Small intestine (tissue), 7 donors: ENCODE data around the gene CTNNA3. TPM values are rescaled to one million over a fixed set of nuclear protein-coding genes. Genes with fewer than 3 reads are reported as not detected.
"Not testable (repeated sequence)": the region's sequence is repeated elsewhere in the genome, so short reads cannot be mapped to it uniquely, and the experiment has no call there.

ENCODE experiments used
- DNase-seq, 2 donors: peaks; one replicate each; pipeline versions ENCODE4 v3.0.0 to v3.0.0-alpha.2; 2013
- FAIRE-seq: peaks from 2 replicates; lab custom pipeline; 2012; peaks lifted over from hg19 to GRCh38; lab: Jason Lieb, UNC
- H3K27ac ChIP-seq, 3 donors: one replicate each; pipeline ENCODE4 v1.5.1; 2013; ENCODE audit warnings: low read length in 2 of 3, mild to moderate bottlenecking in 2 of 3, control low read depth in 1 of 3, inconsistent platforms in 1 of 3, low read depth in 1 of 3, moderate library complexity in 1 of 3
- H3K27me3 ChIP-seq, 3 donors: one replicate each; pipeline ENCODE4 v1.6.1; 2013; ENCODE audit warnings: low read length in 3 of 3, inconsistent platforms in 1 of 3; ENCODE audit not compliant: control insufficient read depth in 3 of 3, insufficient read depth in 3 of 3
- H3K36me3 ChIP-seq, 3 donors: one replicate each; pipeline ENCODE4 v1.6.1; 2013; ENCODE audit warnings: low read length in 3 of 3, inconsistent platforms in 1 of 3, low read depth in 1 of 3, mild to moderate bottlenecking in 1 of 3, moderate library complexity in 1 of 3; ENCODE audit not compliant: control insufficient read depth in 3 of 3, insufficient read depth in 2 of 3
- H3K4me1 ChIP-seq, 3 donors: one replicate each; pipeline ENCODE4 v1.6.1; 2013; ENCODE audit warnings: low read length in 2 of 3, inconsistent platforms in 1 of 3, low read depth in 1 of 3, mild to moderate bottlenecking in 1 of 3, moderate library complexity in 1 of 3; ENCODE audit not compliant: control insufficient read depth in 3 of 3, insufficient read depth in 2 of 3
- H3K4me3 ChIP-seq, 3 donors: one replicate each; pipeline ENCODE4 v1.5.1; 2013; ENCODE audit warnings: low read length in 3 of 3, control low read depth in 1 of 3, inconsistent platforms in 1 of 3, low read depth in 1 of 3, mild to moderate bottlenecking in 1 of 3, moderate library complexity in 1 of 3
- H3K9me3 ChIP-seq, 2 donors: one replicate each; pipeline ENCODE4 v1.6.1; 2013; ENCODE audit warnings: low read depth in 1 of 2, low read length in 1 of 2; ENCODE audit not compliant: control insufficient read depth in 2 of 2, insufficient read depth in 1 of 2
- WGBS, 3 donors: extraction: QIAGEN DNeasy Blood & Tissue Kit; methylation state at CpG; one replicate each; pipeline ENCODE4 v1.1.7; 2013; 5-methylcytosine and 5-hydroxymethylcytosine counted together
- polyA plus RNA-seq, 4 donors: library from polyadenylated mRNA; stranded (reverse) in 3 of 4; unstranded in 1 of 4; fragments of 200-250 nt in 3 of 4; fragments of 120-200 nt in 1 of 4; gene quantifications; one replicate each; pipeline versions ENCODE4 v1.2.1 to v1.2.3, GENCODE V29; 2013
- donor health status: healthy with polysubstance abuse.
- donor health status: control.
- donor health status: control.
- donor health status: Bipolar disorder and iron deficiency.
- donor health status: healthy.

The CTNNA3 gene
- polyA plus RNA-seq, 4 donors: 0.24 to 0.38 TPM; not detected in 2

DNA sequence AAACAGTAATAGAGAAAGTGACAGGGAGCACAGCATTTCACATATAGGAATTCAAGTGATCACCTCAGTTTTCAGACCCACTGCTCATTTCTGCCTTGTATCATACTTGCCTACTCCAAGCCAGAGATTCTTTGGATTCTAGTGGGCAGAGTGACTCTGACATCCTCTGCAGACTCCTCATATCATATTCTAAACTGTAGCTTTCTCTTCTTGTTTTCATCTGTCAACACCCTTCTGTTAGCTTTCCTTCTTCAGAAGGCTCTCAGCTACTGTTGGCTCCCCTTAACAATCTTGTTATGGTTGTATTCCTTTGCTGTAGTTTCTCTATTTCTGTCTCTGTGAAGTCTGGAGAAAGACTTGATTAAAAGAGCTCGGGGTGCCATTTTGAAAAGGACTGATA is 120.5 kb downstream of the CTNNA3 start:
- WGBS, 3 donors: 58 to 69% (median 64%) methylated on average over 1 of the region's 1 CpG
- H3K27me3 ChIP-seq: no peaks in the 10 kb centered on the region
- no peak for FAIRE-seq

DNA sequence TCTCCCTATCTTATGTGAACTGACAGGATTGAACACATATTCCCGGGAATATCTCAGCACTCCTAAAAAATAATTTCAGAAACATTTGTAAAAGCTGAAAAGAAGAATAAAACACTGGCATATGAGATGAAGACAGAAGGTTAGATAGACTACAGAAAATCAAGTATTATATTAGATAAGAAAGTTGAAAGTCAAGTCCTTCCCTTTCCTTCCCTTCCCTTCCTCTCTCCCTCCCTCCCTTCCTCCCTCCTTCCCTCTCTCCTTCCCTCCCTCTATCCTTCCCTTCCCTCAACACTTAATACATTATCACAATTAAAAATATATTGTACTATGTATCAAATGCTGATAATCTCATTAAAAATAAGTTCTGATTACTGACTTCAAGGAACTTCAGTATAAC is 122.5 kb downstream of the CTNNA3 start:
- Histone ChIP-seq H3K27ac (no peak overlapping the region), H3K4me1 (no peaks in the 10 kb centered on the region), H3K36me3 (no peaks in the 10 kb centered on the region), H3K4me3 (no peak overlapping the region), H3K9me3 (no peaks in the 10 kb centered on the region), H3K27me3 (no peaks in the 10 kb centered on the region)
- WGBS, 3 donors: 77 to 89% (median 87%) methylated on average over 1 of the region's 1 CpG
- DNase-seq (no peak), FAIRE-seq (no peak)

More for the DNA sequence above, 120.5 kb downstream of the CTNNA3 start:
- Histone ChIP-seq H3K27ac (no peak overlapping the region), H3K4me3 (no peak overlapping the region), H3K36me3 (no peaks in the 10 kb centered on the region), H3K4me1 (no peaks in the 10 kb centered on the region), H3K9me3 (no peaks in the 10 kb centered on the region)
- no peak for DNase-seq

GRCh38 chr10:67571503-67571902 is 124.5 kb downstream of the CTNNA3 start:
- Histone ChIP-seq H3K9me3 (no peaks in the 10 kb centered on the region), H3K4me3 (no peak overlapping the region), H3K4me1 (no peaks in the 10 kb centered on the region), H3K36me3 (no peaks in the 10 kb centered on the region), H3K27me3 (no peaks in the 10 kb centered on the region), H3K27ac (no peak overlapping the region)
- no peak for FAIRE-seq
- no peak for DNase-seq
- 84 to 92% (median 86%) methylated on average over 5 of the region's 5 CpGs for WGBS, 3 donors

GRCh38 chr10:67558311-67558710 is 137.7 kb downstream of the CTNNA3 start:
- not testable (repeated sequence) for H3K4me3 ChIP-seq, H3K4me1 ChIP-seq, H3K36me3 ChIP-seq, FAIRE-seq, H3K9me3 ChIP-seq, H3K27ac ChIP-seq, H3K27me3 ChIP-seq, DNase-seq
- WGBS, 3 donors: 93 to 95% (median 94%) methylated on average over 14 of the region's 14 CpGs

DNA sequence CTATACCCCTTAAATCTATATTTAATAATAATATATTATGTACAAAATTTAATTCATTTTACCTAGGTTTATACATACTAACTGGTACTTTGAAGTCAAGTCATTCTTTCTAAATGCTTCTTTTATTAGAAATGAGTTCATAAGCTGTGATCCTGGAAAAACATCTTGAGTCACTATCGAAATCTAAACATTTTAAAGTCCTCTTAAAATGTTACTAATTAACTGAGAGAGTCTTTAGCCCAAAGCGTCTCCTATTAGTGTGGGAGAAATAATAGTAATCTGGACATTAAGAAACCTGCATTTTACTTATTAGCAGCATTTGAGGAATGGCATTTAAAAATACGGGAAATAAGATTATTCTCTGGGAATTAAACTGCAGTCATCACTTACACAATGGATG is 142.7 kb downstream of the CTNNA3 start:
- Histone ChIP-seq H3K27ac (no peak overlapping the region), H3K36me3 (no peaks in the 10 kb centered on the region), H3K27me3 (no peaks in the 10 kb centered on the region), H3K4me3 (no peak overlapping the region), H3K9me3 (peaks cover 0 to 3% of the 10 kb centered on the region in 2 donors), H3K4me1 (no peaks in the 10 kb centered on the region)
- DNase-seq: no peak
- 63 to 73% (median 71%) methylated on average over 3 of the region's 3 CpGs for WGBS, 3 donors
- no peak for FAIRE-seq

- no peak for DNase-seq
These were observed 145.1 kb downstream of the CTNNA3 start for GRCh38 chr10:67550838-67551402.

DNA sequence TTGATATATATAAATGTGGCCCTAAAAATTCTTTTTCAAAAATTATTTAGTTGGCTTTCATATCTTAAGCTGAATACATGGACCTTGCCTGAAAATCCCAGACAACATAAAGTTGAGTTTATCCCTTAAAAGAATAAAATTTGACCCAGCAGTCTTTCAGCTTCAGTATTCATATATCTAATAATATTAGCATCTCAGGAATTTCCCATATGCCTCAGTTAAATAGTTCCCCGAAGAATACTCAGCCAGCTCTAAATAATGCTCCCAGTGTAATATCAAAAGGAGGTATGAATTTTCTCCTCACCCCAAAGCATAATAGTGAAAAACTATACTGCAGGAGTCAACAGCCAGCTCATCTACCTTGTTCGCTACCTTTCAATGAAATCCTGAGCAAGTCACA is 145.9 kb downstream of the CTNNA3 start:
- FAIRE-seq (no peak), DNase-seq (no peak)
- Histone ChIP-seq H3K27me3 (no peaks in the 10 kb centered on the region), H3K27ac (no peak overlapping the region), H3K4me3 (no peak overlapping the region), H3K36me3 (no peaks in the 10 kb centered on the region), H3K9me3 (peaks cover 0 to 3% of the 10 kb centered on the region in 2 donors), H3K4me1 (no peaks in the 10 kb centered on the region)
- 76 to 90% (median 86%) methylated on average over 2 of the region's 2 CpGs for WGBS, 3 donors

More at GRCh38 chr10:67550838-67551402, 145.1 kb downstream of the CTNNA3 start:
- Histone ChIP-seq H3K4me3 (no peak overlapping the region), H3K27me3 (no peaks in the 10 kb centered on the region), H3K4me1 (no peaks in the 10 kb centered on the region), H3K36me3 (no peaks in the 10 kb centered on the region), H3K27ac (no peak overlapping the region), H3K9me3 (peaks cover 0 to 3% of the 10 kb centered on the region in 2 donors)
- no peak for FAIRE-seq
- WGBS, 3 donors: 76 to 84% (median 77%) methylated on average over 16 of the region's 16 CpGs

DNA sequence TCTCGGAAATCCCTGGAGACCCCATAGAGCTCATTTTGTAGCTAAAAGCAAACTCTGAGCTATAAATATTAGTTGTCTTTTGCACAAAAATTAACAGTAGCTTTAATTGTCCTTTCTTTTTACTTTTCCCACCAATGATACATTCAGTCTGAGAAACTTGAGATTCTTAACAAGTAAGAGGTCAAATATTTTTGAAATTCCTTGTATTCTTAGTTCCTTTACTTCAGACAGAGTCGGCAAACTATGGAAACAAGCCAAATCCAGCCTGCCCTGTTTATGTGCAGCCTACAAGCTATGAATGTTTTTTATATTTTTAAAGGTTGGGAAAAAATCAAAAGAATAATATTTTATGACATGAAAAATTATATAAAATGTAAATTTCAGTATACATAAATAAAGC is 146.6 kb downstream of the CTNNA3 start:
- no peak for FAIRE-seq
- Histone ChIP-seq H3K27me3 (no peaks in the 10 kb centered on the region), H3K4me3 (no peak overlapping the region), H3K9me3 (peaks cover 0 to 3% of the 10 kb centered on the region in 2 donors), H3K27ac (no peak overlapping the region), H3K4me1 (no peaks in the 10 kb centered on the region), H3K36me3 (no peaks in the 10 kb centered on the region)
- 53 to 69% (median 61%) methylated on average over 2 of the region's 2 CpGs for WGBS, 3 donors
- DNase-seq: no peak

GRCh38 chr10:67541411-67541810 is 154.6 kb downstream of the CTNNA3 start:
- H3K36me3 ChIP-seq: no peaks in the 10 kb centered on the region
- FAIRE-seq (no peak), DNase-seq (no peak)

More at GRCh38 chr10:67541411-67541810, 154.6 kb downstream of the CTNNA3 start:
- no peak overlapping the region for H3K27ac ChIP-seq
- H3K9me3 ChIP-seq: no peaks in the 10 kb centered on the region
- H3K4me1 ChIP-seq: no peaks in the 10 kb centered on the region
- no peak overlapping the region for H3K4me3 ChIP-seq
- H3K27me3 ChIP-seq: no peaks in the 10 kb centered on the region
